GM21526 (cell line): ENCODE measurements around the gene TMEM248.
"Not testable (repeated sequence)": the region's sequence is repeated elsewhere in the genome, so short reads cannot be mapped to it uniquely, and the experiment has no call there.

Source experiments
- ATAC-seq: cut with Tn5 transposase; IDR thresholded peaks from one replicate; pipeline ENCODE4 v1.9.1; 2021; ENCODE audit warnings: moderate library complexity; ENCODE audit not compliant: unreplicated experiment, low FRiP score

The TMEM248 gene

DNA sequence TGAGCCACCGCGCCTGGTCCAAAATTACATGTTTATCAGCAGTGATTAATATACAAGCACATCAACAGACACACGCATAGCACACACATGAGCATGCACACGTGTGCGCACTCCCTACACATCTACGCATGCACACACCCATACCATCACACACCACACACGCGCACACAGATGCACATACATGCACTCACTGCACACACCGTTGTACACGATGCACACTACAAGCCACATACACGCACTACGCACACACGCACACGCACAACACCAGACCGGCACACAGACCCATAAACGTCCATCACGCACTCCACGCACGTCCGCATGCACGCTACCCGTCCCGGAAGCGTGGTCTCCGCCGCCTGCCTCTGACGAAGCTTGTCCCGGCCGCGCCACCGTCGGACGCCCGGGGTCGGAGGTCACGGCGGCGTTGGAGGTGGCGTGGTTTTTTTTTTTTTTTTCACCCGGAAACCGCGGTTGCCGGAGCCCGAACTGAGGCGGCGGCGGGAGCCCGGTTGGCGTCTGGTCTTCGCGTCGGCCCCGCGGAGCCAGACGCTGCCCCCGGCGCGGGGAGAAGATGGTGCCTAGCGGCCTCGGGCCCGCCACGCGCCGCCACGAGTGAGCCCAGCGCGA lies at the start of gene TMEM248:
TSS of gene TMEM248 (plus strand) at position 457 of the 627 bp plus-strand sequence. CDS start 20,641 bp downstream, outside the sequence.
- ATAC-seq, result peak; percentile 81

GRCh38 chr7:66873476-66873875 lies 47.5 kb upstream of the TMEM248 start:
- no peak for ATAC-seq

DNA sequence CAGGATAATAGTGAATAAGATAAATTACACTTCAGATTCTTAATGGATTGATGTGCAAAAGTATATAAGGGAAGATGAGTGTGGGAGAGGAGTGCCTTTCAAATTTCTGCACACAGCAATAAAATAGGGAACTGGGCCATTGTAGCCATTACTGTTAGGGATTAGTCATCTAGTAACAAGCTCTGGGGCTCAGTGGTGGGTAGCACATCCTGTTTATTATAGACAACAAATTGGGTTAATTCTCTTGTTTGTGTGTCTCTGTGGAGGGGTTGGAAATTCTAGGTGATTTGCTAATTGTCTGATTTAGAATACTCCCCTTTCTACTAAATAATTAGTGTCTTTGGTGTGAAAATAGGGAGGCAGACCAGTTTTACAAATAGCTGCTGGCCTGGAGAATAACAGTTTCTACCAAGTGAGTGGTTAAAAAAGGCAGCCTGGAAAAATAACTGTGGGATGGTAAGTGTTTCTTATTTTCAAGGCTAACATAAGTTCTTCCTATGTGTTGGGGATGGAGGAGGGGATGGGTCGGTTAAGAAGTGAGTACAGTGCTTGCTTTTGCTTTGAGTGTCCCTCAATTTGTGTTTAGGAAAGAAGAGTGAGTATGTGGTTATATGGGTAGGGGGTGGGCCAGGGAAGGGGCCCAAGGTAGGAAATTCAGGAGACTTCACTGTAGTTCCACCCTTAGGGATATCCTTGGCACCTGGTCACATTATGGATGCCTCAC lies 43.3 kb upstream of the TMEM248 start:
- peak; percentile 77 for ATAC-seq

GRCh38 chr7:66878301-66878685 lies 42.7 kb upstream of the TMEM248 start:
- not testable (repeated sequence) for ATAC-seq

DNA sequence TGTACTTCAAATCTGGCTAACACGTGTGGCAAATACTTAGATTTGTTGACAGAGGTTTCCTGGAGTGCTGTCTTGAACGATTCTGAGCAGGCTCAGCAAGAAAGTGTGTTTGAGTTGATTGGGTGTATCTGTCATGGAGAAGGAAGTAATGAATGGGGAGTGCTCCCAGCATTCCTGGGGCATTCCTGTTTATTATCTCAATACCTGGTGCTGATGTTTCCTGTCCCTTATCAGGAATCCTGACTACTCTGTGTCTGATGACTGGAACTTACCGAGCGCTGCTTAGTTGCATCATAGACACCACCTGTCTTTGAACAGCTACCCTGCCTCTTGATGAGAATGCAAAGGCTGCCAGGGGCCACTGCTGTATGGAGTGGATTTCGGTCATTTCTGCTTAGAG lies 41.0 kb upstream of the TMEM248 start:
- no peak for ATAC-seq

DNA sequence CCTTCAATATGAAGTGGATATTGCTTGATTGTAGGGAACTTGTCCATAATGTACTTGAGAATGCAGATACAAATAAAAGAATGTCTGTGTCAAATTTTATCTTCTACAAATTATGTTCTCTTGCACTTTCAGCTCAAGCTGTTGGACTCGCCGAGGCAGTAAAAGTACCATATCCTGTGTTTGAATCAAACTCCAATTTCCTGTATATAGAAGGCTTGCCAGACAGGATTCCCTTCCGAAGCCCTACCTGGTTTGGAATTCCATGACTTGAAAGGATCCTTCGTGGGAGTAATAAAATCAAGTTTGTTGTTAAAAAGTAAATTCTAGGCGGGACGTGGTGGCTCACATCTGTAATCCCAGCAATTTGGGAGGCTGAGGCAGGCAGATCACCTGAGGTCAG lies 40.4 kb upstream of the TMEM248 start:
- ATAC-seq, result not testable (repeated sequence)

DNA sequence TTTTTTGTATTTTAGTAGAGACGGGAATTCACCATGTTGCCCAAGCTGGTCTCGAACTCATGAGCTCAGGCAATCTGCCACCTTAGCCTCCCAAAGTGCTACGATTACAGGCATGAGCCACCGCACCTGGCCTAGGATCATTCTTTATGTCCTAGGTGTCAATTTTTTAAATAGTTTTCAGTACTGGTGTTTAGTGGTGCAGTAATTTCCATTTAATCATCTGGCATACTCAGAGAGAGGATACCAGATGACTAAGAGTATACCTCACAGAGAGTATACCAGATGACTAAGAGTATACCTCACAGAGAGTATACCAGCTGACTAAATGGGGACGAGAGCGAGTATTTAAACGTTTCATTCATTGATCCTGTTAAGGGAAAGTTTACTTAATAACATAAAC lies 37.3 kb upstream of the TMEM248 start:
- no peak for ATAC-seq

GRCh38 chr7:66884556-66884955 lies 36.5 kb upstream of the TMEM248 start:
- not testable (repeated sequence) for ATAC-seq

- ATAC-seq, result peak; percentile 53
These were observed 34.9 kb upstream of the TMEM248 start for GRCh38 chr7:66886152-66886551.

DNA sequence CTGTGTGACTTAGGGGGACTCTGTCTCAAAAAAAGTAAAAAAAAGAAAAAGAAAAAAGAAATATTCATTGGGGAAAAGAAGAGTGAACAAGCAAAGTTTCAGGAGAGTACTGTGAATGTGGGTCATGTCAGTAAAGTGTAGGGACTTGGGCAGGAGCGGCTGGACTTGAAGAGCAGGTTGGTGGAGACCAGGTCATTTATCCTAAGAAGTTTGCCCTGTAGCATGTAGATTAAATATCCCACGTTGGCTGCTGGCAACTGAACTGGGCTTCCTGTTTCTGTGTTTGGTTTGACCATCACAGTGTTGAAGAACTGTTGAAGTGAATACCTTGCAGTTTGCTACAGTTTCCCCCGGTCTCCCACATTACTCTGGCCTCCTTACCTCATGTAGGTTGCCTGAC lies 32.8 kb upstream of the TMEM248 start:
- ATAC-seq, result not testable (repeated sequence)

GRCh38 chr7:66894463-66895080 lies 26.5 kb upstream of the TMEM248 start:
- ATAC-seq, result no peak

GRCh38 chr7:66896441-66896840 lies 24.6 kb upstream of the TMEM248 start:
- no peak for ATAC-seq

GRCh38 chr7:66899552-66900280 lies 21.3 kb upstream of the TMEM248 start:
- no peak for ATAC-seq

GRCh38 chr7:66901941-66902843 lies 18.8 kb upstream of the TMEM248 start:
- ATAC-seq, result no peak

GRCh38 chr7:66902844-66903180 lies 18.2 kb upstream of the TMEM248 start:
- ATAC-seq, result no peak

GRCh38 chr7:66903360-66904062 lies 17.5 kb upstream of the TMEM248 start:
- ATAC-seq, result no peak

DNA sequence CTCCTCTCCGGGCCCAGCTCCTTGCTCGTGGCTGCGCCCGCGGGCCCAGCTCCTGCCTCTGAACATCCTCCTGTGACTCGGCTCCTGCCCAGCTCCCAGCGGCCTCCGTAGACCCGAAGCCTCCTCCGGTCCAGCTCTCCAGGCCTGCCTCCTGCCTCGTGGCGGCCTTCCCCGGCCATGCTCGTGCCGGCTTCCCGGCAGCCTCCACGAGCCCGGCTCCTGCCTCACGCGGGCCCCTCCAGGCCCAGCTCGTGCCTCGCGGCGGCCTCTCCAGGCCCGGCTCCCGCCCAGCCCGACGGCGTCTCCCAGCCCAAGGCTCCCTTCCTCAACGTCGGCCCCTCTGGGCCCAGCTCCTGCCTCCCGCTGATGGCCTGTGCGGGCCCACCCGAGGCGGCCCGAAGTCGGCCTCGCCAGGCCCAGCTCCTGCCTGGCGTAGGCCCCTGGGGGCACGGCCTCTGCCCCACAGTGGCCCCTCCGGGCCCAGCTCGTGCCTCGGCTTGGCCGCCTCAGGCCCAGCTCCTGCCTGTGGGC lies 16.9 kb upstream of the TMEM248 start:
- ATAC-seq, result no peak

DNA sequence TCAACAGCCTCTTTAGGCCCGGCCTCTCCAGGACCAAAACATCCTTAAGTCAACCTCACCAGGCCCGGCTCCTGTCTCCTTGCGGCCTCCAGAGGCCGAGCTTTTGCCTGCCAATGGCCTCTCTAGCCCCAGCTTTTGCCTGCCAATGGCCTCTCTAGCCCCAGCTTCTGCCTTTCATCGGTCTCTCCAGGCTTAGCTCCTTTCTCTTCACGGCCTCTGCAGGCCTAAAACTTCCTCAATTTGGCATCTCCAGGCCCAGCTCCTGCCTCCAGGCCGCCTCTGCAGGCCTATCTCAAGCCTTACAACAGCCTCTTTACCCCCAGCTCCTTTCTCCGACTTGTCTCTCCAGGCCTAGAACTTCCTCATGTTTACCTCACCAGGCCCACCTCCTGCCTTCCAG lies 15.7 kb upstream of the TMEM248 start:
- no peak for ATAC-seq

- no peak for ATAC-seq
These were observed 15.3 kb upstream of the TMEM248 start for GRCh38 chr7:66905689-66906088.
